AG09309 (cell line): ENCODE measurements around the gene UACA.
A peak's percentile ranks its signal among the peaks of the same experiment; 100 is the strongest.

ENCODE experiments used
- DNase-seq: peaks from one replicate; pipeline ENCODE4 v3.0.0-alpha.2; 2010; ENCODE audit warnings: low read depth
- H3K4me3 ChIP-seq: 2 replicates; pipeline ENCODE4 v1.5.1; 2011; ENCODE audit warnings: mild to moderate bottlenecking, low read depth, low read length, moderate library complexity; ENCODE audit not compliant: control insufficient read depth
- TF ChIP-seq, protein P1 (sequence below): IDR thresholded peaks from 2 replicates; pipeline ENCODE4 v1.5.1; 2011; ENCODE audit warnings: mild to moderate bottlenecking, low read depth, low read length, inconsistent platforms; ENCODE audit not compliant: insufficient read depth, control insufficient read depth; ENCODE audit errors: missing control alignments

Gene UACA

DNA sequence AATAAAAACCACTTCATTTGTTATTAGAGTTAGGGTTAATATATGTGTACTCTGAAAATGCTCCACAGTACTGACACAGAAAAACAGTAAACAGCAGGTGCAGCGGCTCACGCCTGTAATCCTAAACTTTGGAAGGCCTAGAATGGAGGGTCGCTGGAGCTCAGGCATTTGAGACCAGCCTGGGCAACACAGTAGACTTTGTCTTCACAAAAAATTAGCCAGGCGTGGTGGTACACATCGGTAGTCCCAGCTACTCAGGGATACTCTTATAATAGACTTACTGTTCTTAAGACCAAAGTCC lies 40.3 kb downstream of the UACA start:
- H3K4me3 ChIP-seq, result no peak overlapping the region
- TF ChIP-seq, protein P1, sequence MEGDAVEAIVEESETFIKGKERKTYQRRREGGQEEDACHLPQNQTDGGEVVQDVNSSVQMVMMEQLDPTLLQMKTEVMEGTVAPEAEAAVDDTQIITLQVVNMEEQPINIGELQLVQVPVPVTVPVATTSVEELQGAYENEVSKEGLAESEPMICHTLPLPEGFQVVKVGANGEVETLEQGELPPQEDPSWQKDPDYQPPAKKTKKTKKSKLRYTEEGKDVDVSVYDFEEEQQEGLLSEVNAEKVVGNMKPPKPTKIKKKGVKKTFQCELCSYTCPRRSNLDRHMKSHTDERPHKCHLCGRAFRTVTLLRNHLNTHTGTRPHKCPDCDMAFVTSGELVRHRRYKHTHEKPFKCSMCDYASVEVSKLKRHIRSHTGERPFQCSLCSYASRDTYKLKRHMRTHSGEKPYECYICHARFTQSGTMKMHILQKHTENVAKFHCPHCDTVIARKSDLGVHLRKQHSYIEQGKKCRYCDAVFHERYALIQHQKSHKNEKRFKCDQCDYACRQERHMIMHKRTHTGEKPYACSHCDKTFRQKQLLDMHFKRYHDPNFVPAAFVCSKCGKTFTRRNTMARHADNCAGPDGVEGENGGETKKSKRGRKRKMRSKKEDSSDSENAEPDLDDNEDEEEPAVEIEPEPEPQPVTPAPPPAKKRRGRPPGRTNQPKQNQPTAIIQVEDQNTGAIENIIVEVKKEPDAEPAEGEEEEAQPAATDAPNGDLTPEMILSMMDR, result no peak
- no peak for DNase-seq

DNA sequence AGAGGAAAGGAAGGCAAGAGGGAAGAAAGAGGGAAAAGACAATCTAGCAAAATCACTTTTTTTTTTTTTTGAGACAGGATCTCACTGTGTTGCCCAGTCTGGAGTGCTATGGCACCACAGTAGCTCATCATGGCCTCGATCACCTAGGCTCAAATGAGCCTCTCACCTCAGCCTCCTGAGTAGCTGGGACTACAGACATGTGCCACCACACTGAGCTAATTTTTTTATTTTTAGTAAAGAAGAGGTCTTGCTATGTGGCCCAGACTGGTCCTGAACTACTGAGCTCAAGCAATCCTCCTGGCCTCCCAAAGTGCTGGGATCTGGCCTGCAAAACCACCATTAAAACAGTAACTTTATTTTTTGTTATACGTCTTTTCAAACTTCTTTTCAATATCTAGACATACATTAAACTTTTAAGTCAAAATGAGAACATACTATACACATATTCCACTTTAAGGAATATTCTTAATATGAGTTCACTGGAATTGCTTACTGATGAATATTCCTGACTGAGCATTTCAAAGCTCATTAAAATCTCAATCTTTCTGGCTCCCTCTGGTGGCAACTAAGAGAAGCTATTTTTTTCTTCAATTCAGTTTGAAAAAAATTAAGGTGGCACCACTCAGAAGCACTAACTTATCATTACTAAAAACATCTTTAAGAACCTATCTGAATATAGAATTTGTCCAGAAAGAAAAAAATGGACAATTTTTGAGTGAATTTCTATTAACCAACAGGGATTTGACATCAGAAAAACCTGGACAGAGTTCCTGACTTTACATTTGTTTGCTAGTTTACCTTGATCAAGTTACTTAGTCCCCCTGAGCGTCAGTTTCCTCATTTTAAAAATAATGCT lies 40.9 kb downstream of the UACA start:
- no peak overlapping the region for H3K4me3 ChIP-seq
- TF ChIP-seq, protein P1, result peak; percentile 60
- no peak for DNase-seq

DNA sequence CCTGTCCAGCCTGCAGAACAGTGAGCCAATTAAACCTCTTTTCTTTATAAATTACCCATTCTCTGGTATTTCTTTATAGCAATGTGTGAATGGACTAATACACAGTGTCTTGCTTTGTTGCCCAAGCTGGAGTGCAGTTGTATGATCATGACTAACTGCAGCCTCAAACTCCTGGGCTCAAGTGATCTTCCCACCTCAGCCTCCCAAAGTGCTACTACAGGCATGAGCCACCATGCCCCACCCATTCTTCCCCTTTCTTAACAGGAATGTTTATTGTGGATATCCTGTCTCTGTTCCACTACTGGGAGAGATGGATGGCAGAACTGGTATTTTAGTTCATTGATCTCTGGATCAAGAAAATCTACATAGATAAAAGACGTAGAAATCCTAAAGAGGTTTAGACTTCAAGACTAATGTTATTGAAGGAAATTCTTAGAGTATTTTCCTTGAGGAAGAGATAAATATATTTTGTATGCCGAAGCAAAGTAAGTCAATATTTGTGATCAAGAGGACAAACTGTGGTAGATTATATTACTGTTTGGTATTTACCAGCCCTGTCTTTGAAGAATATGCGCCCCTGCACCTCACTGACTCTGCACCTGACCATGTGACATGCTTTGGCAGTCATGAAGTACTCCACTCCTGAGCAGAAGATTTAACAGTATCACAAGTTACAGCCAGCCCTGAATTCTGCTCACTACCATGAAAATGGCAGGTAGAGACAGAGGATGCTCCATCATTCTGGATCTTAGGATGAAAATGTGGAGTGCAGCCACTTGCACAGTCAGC lies 42.9 kb downstream of the UACA start:
- no peak overlapping the region for H3K4me3 ChIP-seq
- TF ChIP-seq, protein P1, result no peak
- no peak for DNase-seq

DNA sequence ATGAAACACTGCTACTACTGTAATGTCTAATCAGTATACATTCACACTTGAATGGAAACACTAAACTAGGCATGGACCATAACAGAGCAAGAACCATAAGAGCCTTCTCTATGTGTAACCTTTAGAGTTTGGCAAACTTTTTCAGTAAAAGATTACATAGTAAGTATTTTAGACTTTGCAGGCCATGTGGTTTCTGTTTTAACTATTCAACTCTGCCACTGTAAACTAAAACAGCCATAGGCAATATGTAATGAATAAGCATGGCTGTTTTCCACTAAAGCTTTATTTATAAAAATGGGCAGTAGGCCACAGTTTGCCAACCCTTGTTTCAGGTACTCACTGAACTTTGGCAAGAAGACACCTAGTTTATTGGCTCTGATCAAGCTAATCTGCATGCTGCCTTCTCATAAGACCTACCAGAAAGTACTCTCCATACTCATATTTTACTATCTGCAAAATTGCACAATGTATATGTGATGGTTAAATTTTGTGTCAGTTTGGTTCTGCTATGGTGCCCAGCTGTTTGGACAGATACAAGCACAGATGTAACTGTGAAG lies 46.0 kb downstream of the UACA start:
- no peak for DNase-seq
- H3K4me3 ChIP-seq, result no peak overlapping the region
- TF ChIP-seq, protein P1, result no peak

DNA sequence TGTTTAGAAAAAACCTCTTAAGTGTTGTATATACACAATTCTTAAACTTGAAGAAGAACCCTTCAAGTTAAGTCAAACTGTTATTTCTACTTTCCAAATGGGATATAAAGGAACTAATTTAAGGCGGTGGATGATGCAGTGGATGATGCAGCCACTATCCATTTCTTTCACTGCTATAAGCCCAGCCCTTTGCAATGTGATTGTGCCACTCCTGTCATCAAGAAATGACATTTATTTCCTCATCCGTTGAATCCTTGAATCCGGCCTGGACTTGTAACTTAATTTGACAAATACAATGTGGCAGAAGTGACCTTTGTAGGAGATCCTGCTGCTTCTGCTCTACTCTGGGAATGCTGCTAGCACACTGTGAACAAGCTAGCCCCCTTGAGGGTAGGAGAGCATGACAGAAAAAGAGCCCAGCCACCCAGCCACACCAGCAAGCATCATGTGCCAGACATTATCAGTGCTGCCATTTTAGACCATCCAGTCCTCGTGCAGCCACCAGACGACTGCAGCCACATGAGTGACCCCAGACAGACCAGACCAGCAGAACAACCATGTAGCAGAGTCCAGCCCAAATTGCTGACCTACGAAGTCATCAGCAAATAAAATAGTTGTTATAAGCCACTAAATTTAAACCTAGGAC lies 47.4 kb downstream of the UACA start:
- TF ChIP-seq, protein P1, result no peak
- H3K4me3 ChIP-seq, result no peak overlapping the region
- DNase-seq, result no peak

DNA sequence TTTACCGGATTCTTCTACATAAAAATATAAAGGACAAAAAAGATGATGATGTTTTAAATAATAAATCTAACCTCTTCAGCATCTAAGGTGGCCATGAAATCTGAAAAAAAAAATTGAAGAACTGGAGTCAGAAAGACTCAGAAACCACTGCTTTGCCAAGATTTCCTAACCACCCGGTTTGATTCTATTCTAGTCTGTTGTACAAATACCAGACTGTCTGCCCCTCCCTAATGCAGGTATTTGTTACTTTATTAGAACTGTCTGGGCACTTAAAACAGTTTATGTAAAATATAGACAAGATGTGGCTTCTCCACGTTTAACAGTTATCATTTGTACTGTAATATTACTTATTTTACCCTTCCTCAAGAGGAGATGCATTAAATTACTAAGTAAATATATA lies 48.8 kb downstream of the UACA start:
- TF ChIP-seq, protein P1, result no peak
- no peak overlapping the region for H3K4me3 ChIP-seq
- no peak for DNase-seq
